ENCODE data around the gene TBC1D22A. TPM values are rescaled to one million over a fixed set of nuclear protein-coding genes. Genes with fewer than 3 reads are reported as not detected.

TBC1D22A gene
- total RNA-seq, 4 donors from 2014 or later: 31.2 to 111 (median 41.8) TPM

- intact Hi-C loops (cut with DNase I; ENCODE audit: low total_unique reads) (no loop called here), in situ Hi-C loops (cut with MboI; ENCODE audit: low pct_ligation_motif_present in 1 of 4, low pct_unique_long_range_greater_than_20kb in 1 of 4, low sequenced_read_pairs in 3 of 4) (no loop called here)
- Histone ChIP-seq H3K27me3 (no peaks in the 10 kb centered on the region), H3K4me1 (no peaks in the 10 kb centered on the region), H3K4me3 (no peak overlapping the region), H3K27ac (no peak overlapping the region), H3K9me3 (no peaks in the 10 kb centered on the region), H3K36me3 (no peaks in the 10 kb centered on the region)
- no peak for TF ChIP-seq EP300 (IDR thresholded peaks at IDR 0.05; ENCODE audit: low read depth)
- TF ChIP-seq POLR2A (IDR thresholded peaks at IDR 0.05): no peak
- no peak for TF ChIP-seq POLR2AphosphoS5 (IDR thresholded peaks at IDR 0.05)
- TF ChIP-seq, protein P1, sequence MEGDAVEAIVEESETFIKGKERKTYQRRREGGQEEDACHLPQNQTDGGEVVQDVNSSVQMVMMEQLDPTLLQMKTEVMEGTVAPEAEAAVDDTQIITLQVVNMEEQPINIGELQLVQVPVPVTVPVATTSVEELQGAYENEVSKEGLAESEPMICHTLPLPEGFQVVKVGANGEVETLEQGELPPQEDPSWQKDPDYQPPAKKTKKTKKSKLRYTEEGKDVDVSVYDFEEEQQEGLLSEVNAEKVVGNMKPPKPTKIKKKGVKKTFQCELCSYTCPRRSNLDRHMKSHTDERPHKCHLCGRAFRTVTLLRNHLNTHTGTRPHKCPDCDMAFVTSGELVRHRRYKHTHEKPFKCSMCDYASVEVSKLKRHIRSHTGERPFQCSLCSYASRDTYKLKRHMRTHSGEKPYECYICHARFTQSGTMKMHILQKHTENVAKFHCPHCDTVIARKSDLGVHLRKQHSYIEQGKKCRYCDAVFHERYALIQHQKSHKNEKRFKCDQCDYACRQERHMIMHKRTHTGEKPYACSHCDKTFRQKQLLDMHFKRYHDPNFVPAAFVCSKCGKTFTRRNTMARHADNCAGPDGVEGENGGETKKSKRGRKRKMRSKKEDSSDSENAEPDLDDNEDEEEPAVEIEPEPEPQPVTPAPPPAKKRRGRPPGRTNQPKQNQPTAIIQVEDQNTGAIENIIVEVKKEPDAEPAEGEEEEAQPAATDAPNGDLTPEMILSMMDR (IDR thresholded peaks at IDR 0.05): no peak
- no peak for DNase-seq
- WGBS, 2 donors (ENCODE audit: low coverage in 1 of 2): 84 to 93% methylated on average over 2 to 4 of the region's 4 CpGs
Observed at GRCh38 chr22:47000888-47001287, 238.4 kb downstream of the TBC1D22A start.

GRCh38 chr22:47001288-47001687, 238.8 kb downstream of the TBC1D22A start:
- Histone ChIP-seq H3K9me3 (no peaks in the 10 kb centered on the region), H3K27me3 (no peaks in the 10 kb centered on the region), H3K4me1 (no peaks in the 10 kb centered on the region), H3K36me3 (no peaks in the 10 kb centered on the region), H3K27ac (no peak overlapping the region), H3K4me3 (no peak overlapping the region)
- no peak for DNase-seq
- intact Hi-C loops (cut with DNase I; ENCODE audit: low total_unique reads) (no loop called here), in situ Hi-C loops (cut with MboI; ENCODE audit: low pct_ligation_motif_present in 1 of 4, low pct_unique_long_range_greater_than_20kb in 1 of 4, low sequenced_read_pairs in 3 of 4) (no loop called here)
- WGBS, 2 donors (ENCODE audit: low coverage in 1 of 2): 74 to 82% methylated on average over 2 to 9 of the region's 9 CpGs
- no peak for TF ChIP-seq POLR2A (IDR thresholded peaks at IDR 0.05)
- TF ChIP-seq, protein P1 (IDR thresholded peaks at IDR 0.05): no peak
- no peak for TF ChIP-seq EP300 (IDR thresholded peaks at IDR 0.05; ENCODE audit: low read depth)
- TF ChIP-seq POLR2AphosphoS5 (IDR thresholded peaks at IDR 0.05): no peak

DNA sequence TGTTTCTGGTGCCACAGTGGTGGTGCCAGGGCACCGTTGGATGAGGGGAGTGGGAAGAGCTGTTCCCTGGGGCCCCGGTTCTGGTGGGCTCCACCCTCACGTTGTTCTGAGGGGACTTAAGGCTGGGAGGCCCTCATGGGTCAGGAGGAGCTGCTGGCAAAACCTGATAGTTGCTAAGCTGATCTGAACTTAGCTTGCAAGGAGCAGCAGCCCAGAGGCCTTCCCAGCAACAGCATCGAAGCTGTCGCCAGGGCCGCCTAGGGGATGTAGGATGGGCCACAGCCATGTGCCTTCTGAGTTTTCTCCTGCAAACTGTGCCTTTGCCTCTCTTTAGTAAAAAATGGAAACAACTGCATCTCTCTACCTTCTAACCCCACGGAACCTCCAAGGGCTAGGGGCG, 240.2 kb downstream of the TBC1D22A start:
- Histone ChIP-seq H3K27me3 (no peaks in the 10 kb centered on the region), H3K36me3 (no peaks in the 10 kb centered on the region), H3K4me3 (no peak overlapping the region), H3K4me1 (no peaks in the 10 kb centered on the region), H3K9me3 (no peaks in the 10 kb centered on the region), H3K27ac (no peak overlapping the region)
- WGBS, 2 donors (ENCODE audit: low coverage in 1 of 2): 92 to 93% methylated on average over 2 to 8 of the region's 8 CpGs
- TF ChIP-seq, protein P1 (IDR thresholded peaks at IDR 0.05): no peak
- no peak for TF ChIP-seq EP300 (IDR thresholded peaks at IDR 0.05; ENCODE audit: low read depth)
- no peak for TF ChIP-seq POLR2AphosphoS5 (IDR thresholded peaks at IDR 0.05)
- TF ChIP-seq POLR2A (IDR thresholded peaks at IDR 0.05): no peak
- intact Hi-C loops (cut with DNase I; ENCODE audit: low total_unique reads): no loop called here
- DNase-seq: no peak
- in situ Hi-C loops (cut with MboI; ENCODE audit: low pct_ligation_motif_present in 1 of 4, low pct_unique_long_range_greater_than_20kb in 1 of 4, low sequenced_read_pairs in 3 of 4): no loop called here

DNA sequence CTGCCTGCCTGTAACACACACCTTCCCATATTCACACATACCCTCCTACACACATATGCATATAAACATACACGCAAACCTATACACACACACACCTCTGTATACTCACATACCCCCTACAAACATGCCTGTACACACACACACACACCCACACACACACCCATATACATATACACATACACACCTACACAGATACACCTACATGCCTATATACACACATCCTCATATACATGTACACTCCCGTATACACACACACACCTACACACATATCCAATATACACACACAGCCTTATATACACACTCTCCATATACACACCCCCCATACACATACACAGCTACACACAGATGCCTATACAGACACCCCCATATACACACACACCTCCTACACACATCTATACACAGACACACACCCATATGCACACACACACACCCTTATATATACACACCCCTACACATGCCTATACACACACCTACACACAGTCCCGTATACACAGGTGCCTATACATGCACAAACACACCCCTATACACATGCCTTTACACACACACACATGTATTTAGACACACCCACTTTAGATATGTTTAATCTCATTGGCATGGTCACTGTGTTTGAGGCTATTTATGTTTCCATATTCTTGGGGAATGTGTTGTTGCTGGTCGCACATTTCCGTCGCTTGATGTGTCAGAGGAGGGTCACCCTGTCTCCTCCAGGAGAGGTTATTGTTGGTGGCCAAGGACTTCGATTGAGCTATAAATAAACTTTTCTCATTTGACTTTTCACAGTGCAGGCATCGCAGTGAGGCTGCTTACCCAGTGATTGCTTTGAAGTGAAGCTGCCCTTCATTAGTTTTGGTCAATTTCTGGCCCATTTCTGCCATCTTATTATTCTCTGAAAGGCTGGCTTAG, 243.3 kb downstream of the TBC1D22A start:
- Histone ChIP-seq H3K4me3 (no peak overlapping the region), H3K27me3 (no peaks in the 10 kb centered on the region), H3K9me3 (no peaks in the 10 kb centered on the region), H3K27ac (no peak overlapping the region), H3K4me1 (peaks cover 0 to 11% (median 5%) of the 10 kb centered on the region in 4 donors), H3K36me3 (no peaks in the 10 kb centered on the region)
- TF ChIP-seq EP300 (IDR thresholded peaks at IDR 0.05; ENCODE audit: low read depth) (no peak), POLR2A (IDR thresholded peaks at IDR 0.05) (no peak), POLR2AphosphoS5 (IDR thresholded peaks at IDR 0.05) (no peak)
- TF ChIP-seq, protein P1 (IDR thresholded peaks at IDR 0.05): no peak
- WGBS, 2 donors (ENCODE audit: low coverage in 1 of 2): 95 to 97% methylated on average over 8 of the region's 8 CpGs
- in situ Hi-C loops (cut with MboI; ENCODE audit: low pct_ligation_motif_present in 1 of 4, low pct_unique_long_range_greater_than_20kb in 1 of 4, low sequenced_read_pairs in 3 of 4) (no loop called here), intact Hi-C loops (cut with DNase I; ENCODE audit: low total_unique reads) (no loop called here)
- DNase-seq: no peak

Measured in transverse colon (tissue), 4 donors.